Mammary epithelial cell (primary cell): ENCODE results near the gene ZDHHC5.

Experiments
- EZH2 ChIP-seq: IDR thresholded peaks from 2 replicates; pipeline ENCODE4 v1.6.1; 2012; ENCODE audit warnings: low read length, inconsistent platforms, borderline replicate concordance
- TF ChIP-seq, protein P1 (sequence below), 2 donors: IDR thresholded peaks in 1 of 2; conservative IDR thresholded peaks in 1 of 2; 2 replicates each; pipeline ENCODE4 v1.5.1; 2011 to 2012; ENCODE audit warnings: inconsistent platforms in 2 of 2, low read length in 2 of 2, mild to moderate bottlenecking in 2 of 2, control low read depth in 1 of 2, low read depth in 1 of 2; ENCODE audit not compliant: insufficient read depth in 1 of 2; ENCODE audit errors: extremely low read depth in 1 of 2

GRCh38 chr11:57634311-57634710, 33.6 kb upstream of the ZDHHC5 start:
- TF ChIP-seq, protein P1, sequence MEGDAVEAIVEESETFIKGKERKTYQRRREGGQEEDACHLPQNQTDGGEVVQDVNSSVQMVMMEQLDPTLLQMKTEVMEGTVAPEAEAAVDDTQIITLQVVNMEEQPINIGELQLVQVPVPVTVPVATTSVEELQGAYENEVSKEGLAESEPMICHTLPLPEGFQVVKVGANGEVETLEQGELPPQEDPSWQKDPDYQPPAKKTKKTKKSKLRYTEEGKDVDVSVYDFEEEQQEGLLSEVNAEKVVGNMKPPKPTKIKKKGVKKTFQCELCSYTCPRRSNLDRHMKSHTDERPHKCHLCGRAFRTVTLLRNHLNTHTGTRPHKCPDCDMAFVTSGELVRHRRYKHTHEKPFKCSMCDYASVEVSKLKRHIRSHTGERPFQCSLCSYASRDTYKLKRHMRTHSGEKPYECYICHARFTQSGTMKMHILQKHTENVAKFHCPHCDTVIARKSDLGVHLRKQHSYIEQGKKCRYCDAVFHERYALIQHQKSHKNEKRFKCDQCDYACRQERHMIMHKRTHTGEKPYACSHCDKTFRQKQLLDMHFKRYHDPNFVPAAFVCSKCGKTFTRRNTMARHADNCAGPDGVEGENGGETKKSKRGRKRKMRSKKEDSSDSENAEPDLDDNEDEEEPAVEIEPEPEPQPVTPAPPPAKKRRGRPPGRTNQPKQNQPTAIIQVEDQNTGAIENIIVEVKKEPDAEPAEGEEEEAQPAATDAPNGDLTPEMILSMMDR (conservative IDR thresholded peaks at IDR 0.05 in 1 of 2, IDR thresholded peaks at IDR 0.05 in 1 of 2; ENCODE audit: extremely low read depth in 1 of 2, insufficient read depth in 1 of 2, low read depth in 1 of 2, low read length in 2 of 2): no peak
- no peak for TF ChIP-seq EZH2
